PC-9 (cell line): ENCODE results near the gene DRAXIN. TPM values are rescaled to one million over a fixed set of nuclear protein-coding genes. Genes with fewer than 3 reads are reported as not detected.

Experiments used
- BruUV-seq: library from RNA; stranded (reverse); fragments of 400-500 nt; replicated peaks from 2 replicates; lab custom pipeline; 2021; lab: Mats Ljungman, UMichigan
- CTCF ChIA-PET: fragments of 300-600 bp; sonication (Branson Sonifier 250); formaldehyde crosslinking; loops from one replicate; lab custom pipeline; 2022; ENCODE audit warnings: antibody characterized with exemption; lab: Charles Lee
- POLR2A ChIA-PET: fragments of 300-600 bp; sonication (Branson Sonifier 250); formaldehyde crosslinking; loops from one replicate; lab custom pipeline; 2022; ENCODE audit warnings: antibody characterized with exemption; ENCODE audit not compliant: unreplicated experiment; lab: Charles Lee
- DNase-seq, 2 experiments: peaks; one replicate each; pipeline versions ENCODE4 v3.0.0 to v3.0.0-alpha.2; 2015 to 2022; ENCODE audit warnings: mixed read lengths in 1 of 2
- H2AFZ ChIP-seq: fragments of 200-600 bp; sonication (generic); 2 replicates; pipeline ENCODE4 v1.8.1; 2017; ENCODE audit warnings: antibody characterized with exemption
- H3F3A ChIP-seq: fragments of 200-600 bp; sonication (generic); 2 replicates; pipeline ENCODE4 v1.8.1; 2017; ENCODE audit warnings: antibody characterized with exemption, mild to moderate bottlenecking, low read depth; ENCODE audit not compliant: insufficient read depth
- H3K27ac ChIP-seq: fragments of 200-600 bp; sonication (generic); 2 replicates; pipeline ENCODE4 v1.6.1; 2016; ENCODE audit warnings: mixed run types
- H3K27me3 ChIP-seq: fragments of 200-600 bp; sonication (generic); 2 replicates; pipeline ENCODE4 v1.6.1; 2016; ENCODE audit warnings: low read depth, mixed run types; ENCODE audit not compliant: insufficient read depth
- H3K36me3 ChIP-seq: fragments of 200-600 bp; sonication (generic); 2 replicates; pipeline ENCODE4 v1.6.1; 2016; ENCODE audit warnings: low read depth, mixed run types
- H3K4me1 ChIP-seq: fragments of 200-600 bp; sonication (generic); replicated peaks from 2 replicates; pipeline ENCODE4 v1.6.1; 2016; ENCODE audit warnings: mixed run types; ENCODE audit not compliant: insufficient read depth
- H3K4me2 ChIP-seq: fragments of 200-600 bp; sonication (generic); 2 replicates; pipeline ENCODE4 v1.6.1; 2017; ENCODE audit warnings: mixed run types
- H3K4me3 ChIP-seq: fragments of 200-600 bp; sonication (generic); 2 replicates; pipeline ENCODE4 v1.6.1; 2016; ENCODE audit warnings: mixed run types
- H3K79me2 ChIP-seq: fragments of 200-600 bp; sonication (generic); 2 replicates; pipeline ENCODE4 v1.6.1; 2017; ENCODE audit warnings: low read depth, mixed run types
- H3K9me2 ChIP-seq: fragments of 200-600 bp; sonication (generic); 2 replicates; pipeline ENCODE4 v1.8.1; 2017; ENCODE audit warnings: mild to moderate bottlenecking; ENCODE audit not compliant: insufficient read depth
- H3K9me3 ChIP-seq: fragments of 200-600 bp; sonication (generic); 2 replicates; pipeline ENCODE4 v1.8.1; 2016; ENCODE audit warnings: low read depth; ENCODE audit not compliant: insufficient read depth
- H4K20me1 ChIP-seq: fragments of 200-600 bp; sonication (generic); 2 replicates; pipeline ENCODE4 v1.8.1; 2017; ENCODE audit not compliant: insufficient read depth
- CTCF ChIP-seq: fragments of 200-600 bp; sonication (generic); conservative IDR thresholded peaks from 2 replicates; pipeline ENCODE4 v1.6.1; 2017; ENCODE audit warnings: mixed run types, antibody characterized with exemption, mild to moderate bottlenecking, moderate library complexity
- EZH2 ChIP-seq: fragments of 200-600 bp; sonication (generic); IDR thresholded peaks from 2 replicates; pipeline ENCODE4 v1.8.0; 2017; ENCODE audit warnings: antibody characterized with exemption, low read depth
- intact Hi-C: fragments of 100-400 bp; cut with micrococcal nuclease; formaldehyde crosslinking; loops from one replicate; pipeline ENCODE4 v1.10.0; 2022; ENCODE audit not compliant: unreplicated experiment
- total RNA-seq: library from RNA; stranded (reverse); gene quantifications from 2 replicates; pipeline ENCODE4 v1.2.3, GENCODE V29; 2021

Gene DRAXIN
- total RNA-seq, 1 experiment from 2014 or later, result not detected

GRCh38 chr1:11730429-11730891 is 39.0 kb downstream of the DRAXIN start:
- Histone ChIP-seq H3K27me3 (no peaks in the 10 kb centered on the region), H3K9me2 (no peaks in the 10 kb centered on the region), H3K4me2 (no peak overlapping the region), H3F3A (peaks cover 3% of the 10 kb centered on the region; the same call in 1 of the 2 replicates), H2AFZ (no peak overlapping the region), H3K9me3 (no peaks in the 10 kb centered on the region), H3K27ac (no peak overlapping the region), H3K4me3 (no peak overlapping the region), H4K20me1 (no peaks in the 10 kb centered on the region), H3K79me2 (no peaks in the 10 kb centered on the region), H3K4me1 (no peaks in the 10 kb centered on the region), H3K36me3 (no peaks in the 10 kb centered on the region)
- POLR2A ChIA-PET, result interaction anchor here (0.8 kb wide), 1 partner anchor 93 kb away, joined by 8 read pairs; no protein-coding TSS in a partner anchor
- CTCF ChIA-PET, result no interaction called here
- BruUV-seq, result no TSS peak
- TF ChIP-seq CTCF (no peak), EZH2 (no peak)
- intact Hi-C loops, result loop anchor here (10.0 kb wide), 1 partner anchor 164 kb away; no protein-coding TSS in a partner anchor
- no peak for DNase-seq

GRCh38 chr1:11731691-11732283 is 40.3 kb downstream of the DRAXIN start:
- Histone ChIP-seq H3K27ac (no peak overlapping the region), H3K4me2 (no peak overlapping the region), H3F3A (peaks cover 6% of the 10 kb centered on the region; the same call in 1 of the 2 replicates), H3K79me2 (no peaks in the 10 kb centered on the region), H3K36me3 (no peaks in the 10 kb centered on the region), H3K4me3 (no peak overlapping the region), H3K4me1 (no peaks in the 10 kb centered on the region), H3K9me3 (no peaks in the 10 kb centered on the region), H4K20me1 (no peaks in the 10 kb centered on the region), H3K9me2 (no peaks in the 10 kb centered on the region), H3K27me3 (no peaks in the 10 kb centered on the region), H2AFZ (no peak overlapping the region)
- ChIA-PET CTCF (no interaction called here), POLR2A (no interaction called here)
- TF ChIP-seq EZH2, result no peak
- TF ChIP-seq CTCF, result no peak
- intact Hi-C loops, result loop anchor here (10.0 kb wide), 1 partner anchor 163 kb away; no protein-coding TSS in a partner anchor
- BruUV-seq, result no TSS peak
- no peak for DNase-seq

- ChIA-PET CTCF (no interaction called here), POLR2A (no interaction called here)
- DNase-seq, result no peak
- H3K79me2 ChIP-seq, result peaks cover 10% of the 10 kb centered on the region
- no peak overlapping the region for H2AFZ ChIP-seq
- peaks cover 14% of the 10 kb centered on the region; the same call in 1 of the 2 replicates for H3F3A ChIP-seq
- no peak overlapping the region for H3K4me3 ChIP-seq
- no TSS peak for BruUV-seq
- no peaks in the 10 kb centered on the region for H3K27me3 ChIP-seq
- H3K4me1 ChIP-seq, result peaks cover 9% of the 10 kb centered on the region
- TF ChIP-seq CTCF (no peak), EZH2 (no peak)
- H3K9me3 ChIP-seq, result no peaks in the 10 kb centered on the region
- no peaks in the 10 kb centered on the region for H3K9me2 ChIP-seq
- H4K20me1 ChIP-seq, result no peaks in the 10 kb centered on the region
- no peak overlapping the region for H3K4me2 ChIP-seq
- no peaks in the 10 kb centered on the region for H3K36me3 ChIP-seq
- no peak overlapping the region for H3K27ac ChIP-seq
- intact Hi-C loops, result loop anchor here (10.0 kb wide), 1 partner anchor 161 kb away; no protein-coding TSS in a partner anchor
These were observed 41.8 kb downstream of the DRAXIN start for GRCh38 chr1:11733306-11733705.
